Fibroblast of skin of back (primary cell): ENCODE results near the gene L3MBTL4.
"Not testable (repeated sequence)": the region's sequence is repeated elsewhere in the genome, so short reads cannot be mapped to it uniquely, and the experiment has no call there.

Source experiments
- DNase-seq: peaks from one replicate; pipeline ENCODE4 v3.0.0-alpha.2; 2013

Gene L3MBTL4

GRCh38 chr18:6174983-6175745 lies 239.5 kb downstream of the L3MBTL4 start:
- no peak for DNase-seq

GRCh38 chr18:6170604-6171003 lies 244.1 kb downstream of the L3MBTL4 start:
- DNase-seq: no peak

- DNase-seq: no peak
Observed at GRCh38 chr18:6161549-6161948, 253.2 kb downstream of the L3MBTL4 start.

- DNase-seq: no peak
Observed at GRCh38 chr18:6159426-6159825, 255.3 kb downstream of the L3MBTL4 start.

GRCh38 chr18:6158958-6159357 lies 255.8 kb downstream of the L3MBTL4 start:
- DNase-seq: no peak

GRCh38 chr18:6156446-6156845 lies 258.3 kb downstream of the L3MBTL4 start:
- DNase-seq: no peak

GRCh38 chr18:6155707-6156106 lies 259.0 kb downstream of the L3MBTL4 start:
- DNase-seq: no peak

- no peak for DNase-seq
Observed at GRCh38 chr18:6150430-6150829, 264.3 kb downstream of the L3MBTL4 start.

GRCh38 chr18:6146307-6146661 lies 268.4 kb downstream of the L3MBTL4 start:
- DNase-seq: no peak

GRCh38 chr18:6145645-6146306 lies 268.9 kb downstream of the L3MBTL4 start:
- no peak for DNase-seq

- no peak for DNase-seq
Observed at GRCh38 chr18:6139007-6139406, 275.7 kb downstream of the L3MBTL4 start.

- not testable (repeated sequence) for DNase-seq
Observed at GRCh38 chr18:6135901-6136300, 278.8 kb downstream of the L3MBTL4 start.

GRCh38 chr18:6135029-6135428 lies 279.7 kb downstream of the L3MBTL4 start:
- DNase-seq: not testable (repeated sequence)

- DNase-seq: no peak
Observed at GRCh38 chr18:6132751-6133368, 281.9 kb downstream of the L3MBTL4 start.

GRCh38 chr18:6120820-6121279 lies 293.9 kb downstream of the L3MBTL4 start:
- DNase-seq: no peak

GRCh38 chr18:6119761-6120160 lies 294.9 kb downstream of the L3MBTL4 start:
- no peak for DNase-seq

- DNase-seq: no peak
Observed at GRCh38 chr18:6118080-6118479, 296.6 kb downstream of the L3MBTL4 start.

GRCh38 chr18:6115710-6116109 lies 299.0 kb downstream of the L3MBTL4 start:
- DNase-seq: no peak

- no peak for DNase-seq
Observed at GRCh38 chr18:6113650-6114049, 301.1 kb downstream of the L3MBTL4 start.

- no peak for DNase-seq
Observed at GRCh38 chr18:6111726-6112125, 303.0 kb downstream of the L3MBTL4 start.

GRCh38 chr18:6109743-6110142 lies 305.0 kb downstream of the L3MBTL4 start:
- no peak for DNase-seq

- DNase-seq: no peak
Observed at GRCh38 chr18:6107794-6108193, 306.9 kb downstream of the L3MBTL4 start.

GRCh38 chr18:6106091-6106685 lies 308.5 kb downstream of the L3MBTL4 start:
- no peak for DNase-seq
